ENCODE measurements around the gene CLDN18.

CLDN18 gene

DNA sequence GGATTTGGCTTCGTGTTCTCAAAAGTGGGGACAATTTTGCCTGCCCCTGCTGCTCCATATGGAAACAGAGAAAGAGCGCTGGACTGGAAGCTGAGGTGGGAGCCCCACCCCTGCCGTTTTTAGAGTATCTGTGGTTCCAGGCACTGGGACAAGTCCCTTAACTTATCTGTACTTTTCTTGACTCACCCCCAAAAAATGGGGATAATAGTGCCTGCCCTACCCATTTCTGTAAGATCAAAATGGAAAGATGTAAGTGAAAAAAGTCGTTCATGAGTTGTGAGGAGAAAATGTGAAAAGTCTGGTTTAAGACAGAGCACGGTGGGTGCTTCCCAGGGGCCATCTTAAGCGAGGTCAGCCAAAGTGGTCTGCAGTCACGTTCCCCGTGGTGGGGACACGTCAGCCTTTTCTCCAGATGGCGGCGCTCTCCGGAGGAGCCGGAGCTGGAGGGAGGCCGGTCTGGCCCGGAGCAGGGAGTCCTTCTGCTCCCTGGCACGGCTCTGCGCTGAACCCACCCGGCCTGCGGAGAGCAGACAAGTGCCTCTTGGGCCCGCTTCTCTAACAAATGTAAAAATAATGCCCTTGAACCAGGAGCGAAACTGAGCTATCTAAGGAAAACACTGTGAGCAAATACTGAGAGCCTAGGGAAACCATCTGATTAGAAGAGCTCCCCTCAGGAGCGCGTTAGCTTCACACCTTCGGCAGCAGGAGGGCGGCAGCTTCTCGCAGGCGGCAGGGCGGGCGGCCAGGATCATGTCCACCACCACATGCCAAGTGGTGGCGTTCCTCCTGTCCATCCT is at the start of gene CLDN18:
Gene CLDN18 (plus strand): TSS at position 690 of the 797 bp plus-strand sequence. CDS start 61 bp downstream, at position 751.
- DNase-seq (ENCODE audit: low read depth in 2 of 3, low spot score in 1 of 3) = no peak

DNA sequence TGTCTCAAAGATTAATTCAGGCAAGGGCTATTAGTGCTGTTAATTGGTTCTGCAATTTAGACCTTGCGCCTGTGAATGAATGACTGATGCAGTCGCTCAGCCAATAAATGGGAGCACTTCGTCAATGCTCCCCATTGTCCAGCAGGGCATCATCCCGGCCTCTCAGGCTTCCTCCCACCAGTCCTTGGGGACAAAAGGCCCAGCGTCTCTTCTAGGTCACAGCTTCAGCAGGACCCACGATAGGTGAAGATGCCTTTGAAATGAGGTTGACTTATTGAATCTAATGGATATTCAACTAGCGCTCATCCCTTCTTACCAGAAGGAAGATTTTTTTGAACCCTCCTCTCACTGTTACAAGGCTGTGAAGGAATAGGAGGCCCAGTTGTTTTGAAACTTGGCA is 47.7 kb upstream of the CLDN18 start:
- DNase-seq (ENCODE audit: low read depth in 2 of 3, low spot score in 1 of 3) = no peak

DNA sequence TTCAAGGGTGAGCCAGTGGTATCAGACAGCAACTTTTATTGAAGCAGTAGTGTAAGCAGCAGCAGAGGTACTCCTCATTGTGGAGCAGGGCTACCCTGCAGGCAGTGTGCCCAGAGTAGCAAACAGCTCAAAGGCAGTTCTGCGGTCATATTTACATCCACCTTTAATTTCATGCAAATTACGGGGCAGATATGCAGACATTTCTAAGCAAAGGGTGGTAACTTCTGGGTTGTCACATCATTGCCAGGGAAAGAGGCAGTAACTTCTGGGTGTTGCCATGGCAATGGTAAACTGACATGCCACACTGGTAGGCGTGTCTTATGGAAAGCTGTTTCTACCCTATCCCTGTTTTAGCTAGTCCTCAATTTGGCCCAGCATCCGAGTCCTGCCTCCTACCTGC is 46.5 kb upstream of the CLDN18 start:
- no peak for DNase-seq (ENCODE audit: low read depth in 2 of 3, low spot score in 1 of 3)

DNA sequence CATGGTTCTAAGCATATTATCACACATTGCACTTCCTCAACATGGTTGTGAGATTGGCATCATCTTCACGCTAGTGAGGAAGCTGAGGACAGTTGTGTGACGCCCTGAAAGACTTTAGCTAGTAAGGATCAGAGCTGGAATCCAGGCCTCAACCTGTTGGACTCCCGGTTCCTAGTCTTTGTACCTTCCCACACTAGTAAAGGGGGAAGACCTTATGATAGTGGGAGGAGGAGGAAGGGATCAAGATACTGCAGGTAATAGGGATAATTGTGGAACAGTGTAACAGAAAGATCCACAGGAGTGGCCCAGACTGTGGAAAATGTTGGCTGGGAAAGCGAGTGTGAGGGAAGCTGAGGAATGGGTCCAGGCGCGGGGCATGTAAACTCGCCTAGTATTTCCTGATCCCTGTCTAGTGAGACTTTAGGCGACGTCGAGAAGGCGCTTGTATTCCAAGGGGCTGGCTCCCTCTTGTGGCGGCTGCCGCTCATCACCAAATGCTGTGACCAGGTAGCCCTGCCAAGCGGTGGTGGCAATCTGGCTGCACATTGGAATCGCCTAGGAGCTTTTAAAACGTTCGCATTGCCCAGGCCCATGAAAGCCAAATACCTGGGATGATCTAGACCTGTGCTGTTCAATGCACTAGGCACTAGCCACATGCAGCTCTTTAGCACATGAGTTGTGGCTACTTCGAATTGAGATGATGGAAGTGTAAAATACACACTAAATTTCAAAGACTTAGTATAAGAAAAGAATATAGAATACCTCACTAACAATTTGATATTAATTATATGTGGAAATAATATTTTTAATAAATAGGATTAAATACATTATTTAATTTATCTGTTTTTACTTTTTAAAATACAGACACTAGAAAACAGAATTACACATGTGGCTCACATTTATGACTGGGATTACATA is 38.8 kb upstream of the CLDN18 start:
- peak; percentile 28 to 56 (median 43) for DNase-seq (ENCODE audit: low read depth in 2 of 3, low spot score in 1 of 3)

DNA sequence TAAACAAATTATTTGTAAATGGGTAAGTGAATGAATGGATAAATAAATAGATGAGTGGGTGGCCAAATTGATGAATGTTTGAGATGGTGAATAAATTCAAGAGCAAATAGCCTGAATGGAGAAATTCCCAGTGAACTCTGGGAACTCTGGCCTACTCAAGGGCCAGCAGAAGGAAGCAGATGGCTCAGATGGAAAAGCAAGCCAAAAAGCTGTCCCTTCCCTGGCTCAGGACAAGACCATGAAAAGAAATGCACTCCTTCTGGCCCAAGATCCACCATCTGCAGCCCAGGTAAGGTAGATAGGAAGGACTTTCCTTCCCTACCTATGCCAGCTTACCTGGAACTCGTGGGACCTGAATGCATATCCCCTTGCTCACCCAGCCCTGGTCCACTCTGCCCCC is 37.6 kb upstream of the CLDN18 start:
- DNase-seq (ENCODE audit: low read depth in 2 of 3, low spot score in 1 of 3) = no peak

DNA sequence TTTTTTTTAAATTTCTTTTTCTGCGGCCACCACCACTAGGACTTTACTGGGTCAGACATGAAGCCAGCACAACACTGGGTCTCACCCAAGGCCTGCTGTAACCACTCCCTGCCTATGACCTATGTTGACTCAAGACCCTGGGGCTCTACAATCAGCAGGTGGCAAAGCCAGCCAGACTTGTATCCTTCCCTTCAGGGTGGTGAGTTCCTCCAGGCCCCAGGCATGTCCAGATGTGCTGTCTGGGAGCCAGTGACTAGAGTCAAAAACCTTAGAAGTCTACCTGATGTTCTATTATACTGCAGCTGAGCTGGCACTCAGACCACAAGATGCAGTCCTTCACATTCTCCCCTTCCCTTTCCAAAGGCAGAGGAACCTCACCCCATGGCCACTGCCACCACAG is 31.6 kb upstream of the CLDN18 start:
- no peak for DNase-seq (ENCODE audit: low read depth in 2 of 3, low spot score in 1 of 3)

DNA sequence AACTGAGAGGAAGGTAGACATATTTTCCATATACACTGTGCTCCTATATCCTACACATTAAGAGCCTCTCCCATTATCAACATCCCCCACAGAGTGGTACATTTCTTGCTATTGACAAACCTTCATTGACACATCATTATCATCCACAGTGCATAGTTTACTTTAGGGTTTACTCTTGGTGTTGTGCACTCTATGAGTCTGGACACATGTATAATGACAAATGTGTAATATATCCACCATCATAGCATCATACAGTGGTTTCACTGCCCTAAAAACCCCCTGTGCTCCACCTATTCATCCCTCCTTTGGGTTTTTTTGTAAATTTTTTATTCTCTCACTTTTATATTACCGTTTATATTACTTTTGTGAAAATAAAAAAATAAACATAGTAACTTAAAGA is 22.2 kb upstream of the CLDN18 start:
- no peak for DNase-seq (ENCODE audit: low read depth in 2 of 3, low spot score in 1 of 3)

DNA sequence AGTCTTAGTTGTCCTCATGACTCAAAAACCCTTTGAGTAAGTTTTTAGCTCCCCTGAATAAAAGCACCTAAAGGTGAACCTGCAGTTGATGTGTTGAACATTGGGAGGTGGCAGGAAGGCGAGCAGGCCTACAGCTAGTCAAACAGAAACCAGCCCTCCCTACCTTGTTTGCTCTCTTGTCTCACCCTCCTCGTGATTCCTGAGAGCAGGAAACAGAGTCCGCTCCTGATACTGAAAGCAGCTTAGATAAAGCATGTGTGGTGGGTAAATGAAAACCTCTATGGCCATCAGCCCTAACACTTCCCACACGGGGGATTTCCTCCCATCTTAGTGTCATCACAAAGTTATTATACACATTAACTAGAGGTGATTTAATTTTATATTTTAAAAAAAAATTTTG is 21.8 kb upstream of the CLDN18 start:
- DNase-seq (ENCODE audit: low read depth in 2 of 3, low spot score in 1 of 3) = peak in 1 of 3 donors; percentile 7

DNA sequence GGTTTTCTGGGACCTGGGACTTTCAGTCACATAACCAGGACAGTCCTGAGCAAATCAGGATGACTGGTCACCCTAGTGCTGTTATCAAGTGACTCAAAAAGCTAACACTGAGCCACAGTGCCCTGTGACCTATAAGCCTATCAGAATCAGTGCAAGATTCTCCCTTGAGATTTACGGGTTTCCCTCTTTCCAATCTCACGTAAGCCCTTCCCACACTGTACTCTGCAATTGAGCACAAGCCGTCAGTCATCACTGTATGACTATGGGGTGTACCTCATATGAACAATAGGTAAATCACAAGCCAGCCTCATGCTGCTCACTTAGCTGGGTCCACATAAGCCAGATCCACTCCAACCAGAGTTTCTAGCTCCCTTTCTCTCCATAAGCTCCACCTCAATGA is 21.0 kb upstream of the CLDN18 start:
- DNase-seq (ENCODE audit: low read depth in 2 of 3, low spot score in 1 of 3) = no peak

DNA sequence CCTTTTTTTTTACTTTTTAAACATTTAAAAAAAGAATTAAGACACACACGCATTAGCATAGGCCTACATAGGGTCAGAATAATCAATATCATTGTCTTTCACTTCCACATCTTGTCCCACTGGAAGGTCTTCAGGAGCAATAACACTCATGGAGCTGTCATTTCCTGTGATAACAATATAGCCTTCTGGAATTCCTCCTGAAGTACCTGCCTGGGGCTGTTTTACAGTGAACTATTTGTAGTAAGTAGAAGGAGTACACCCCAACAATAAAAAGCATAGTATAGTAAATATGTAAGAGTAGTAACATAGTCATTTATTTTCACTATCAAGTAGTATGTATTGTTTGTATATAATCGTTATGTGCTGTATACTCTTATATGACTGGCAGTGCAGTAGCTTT is 19.5 kb upstream of the CLDN18 start:
- no peak for DNase-seq (ENCODE audit: low read depth in 2 of 3, low spot score in 1 of 3)

DNA sequence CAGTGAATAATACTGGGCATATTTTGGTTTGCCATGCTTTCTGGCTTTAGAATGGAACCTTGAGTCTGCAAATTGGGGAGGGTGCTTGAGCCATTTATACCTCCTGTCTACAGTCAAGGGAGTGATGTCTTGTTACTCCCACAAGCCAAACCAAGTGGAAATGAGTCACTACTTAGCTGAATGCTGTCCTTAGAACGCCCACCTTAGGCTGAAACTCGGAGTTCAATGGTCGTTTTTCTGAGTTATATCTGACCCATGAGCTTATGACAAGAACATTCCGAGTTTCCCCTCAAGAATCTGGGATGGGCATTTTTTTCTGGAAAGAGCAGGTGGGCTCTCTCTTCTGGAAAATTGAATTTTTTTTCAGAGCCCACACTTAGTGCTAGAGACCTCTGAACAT is 17.4 kb upstream of the CLDN18 start:
- DNase-seq (ENCODE audit: low read depth in 2 of 3, low spot score in 1 of 3) = no peak

DNA sequence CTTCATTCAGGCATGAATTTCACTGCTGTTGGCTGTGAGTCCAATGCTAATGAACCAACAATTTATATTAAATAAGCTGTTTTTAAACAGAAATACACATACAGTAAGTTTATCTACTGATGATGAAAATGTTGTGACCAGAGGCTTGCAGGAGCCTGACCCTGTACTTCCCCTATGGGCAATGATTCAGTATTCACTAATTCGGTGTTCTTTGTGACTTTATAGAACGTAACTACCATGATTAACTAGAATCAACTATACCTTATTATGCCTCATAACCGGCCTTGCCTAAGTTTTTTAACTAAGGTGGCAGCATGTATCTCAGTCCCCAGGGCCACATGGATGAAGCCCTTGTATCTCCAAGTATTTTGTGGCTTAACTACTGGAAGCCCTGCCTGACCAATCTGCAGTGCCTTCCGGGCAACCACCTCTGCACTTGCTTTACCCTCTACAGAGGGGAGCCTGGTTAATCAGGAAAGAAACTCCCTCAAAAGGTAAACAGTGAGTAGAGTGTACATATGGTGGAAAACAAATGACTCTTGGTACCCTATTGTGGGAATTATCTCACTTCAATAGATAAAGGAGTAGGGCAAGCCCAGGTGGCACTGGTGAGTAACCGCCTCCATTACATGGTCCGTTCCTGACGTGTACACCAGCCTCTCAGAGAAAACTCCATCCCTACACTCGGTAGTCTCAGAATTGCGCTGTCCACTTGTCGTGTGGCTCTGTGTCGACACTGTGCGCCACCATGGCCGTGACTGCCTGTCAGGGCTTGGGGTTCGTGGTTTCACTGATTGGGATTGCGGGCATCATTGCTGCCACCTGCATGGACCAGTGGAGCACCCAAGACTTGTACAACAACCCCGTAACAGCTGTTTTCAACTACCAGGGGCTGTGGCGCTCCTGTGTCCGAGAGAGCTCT is 11.6 kb upstream of the CLDN18 start:
- no peak for DNase-seq (ENCODE audit: low read depth in 2 of 3, low spot score in 1 of 3)

DNA sequence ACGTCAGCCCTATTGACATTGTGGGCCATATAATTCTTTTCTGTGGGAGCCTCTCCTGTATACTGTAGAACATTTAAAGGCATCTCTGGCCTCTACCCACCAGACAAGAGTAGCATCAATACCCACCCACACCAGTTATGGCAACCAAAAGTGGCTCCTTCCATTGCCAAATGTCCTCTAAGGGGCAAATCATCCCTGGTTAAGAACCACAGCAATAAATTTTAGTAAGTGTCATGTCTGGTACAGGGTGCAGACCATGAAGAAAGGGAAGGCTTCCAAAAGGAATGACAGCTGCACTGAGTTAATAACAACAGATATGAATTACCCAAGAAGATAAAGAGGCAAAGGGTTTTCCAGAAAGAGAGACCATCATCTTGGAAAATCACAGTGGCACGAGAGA is 6.9 kb upstream of the CLDN18 start:
- DNase-seq (ENCODE audit: low read depth in 2 of 3, low spot score in 1 of 3) = no peak

DNA sequence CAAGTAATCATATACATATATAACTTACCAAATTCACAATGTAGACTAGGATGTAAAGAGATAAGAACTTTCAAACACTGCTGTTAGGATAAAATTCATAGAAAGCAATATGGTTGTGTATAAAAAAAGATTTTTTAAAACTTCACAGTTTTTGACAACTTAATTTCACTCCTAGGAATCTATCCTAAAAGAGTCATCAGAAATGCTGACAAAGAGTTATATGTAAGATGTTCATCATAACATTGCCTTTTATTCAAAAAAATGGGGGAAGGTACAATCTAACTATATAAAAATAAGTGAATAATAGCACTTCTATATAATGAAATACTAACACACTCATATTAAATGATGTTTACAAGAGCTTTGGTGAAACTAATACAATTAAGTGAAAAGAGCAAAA is 4.3 kb upstream of the CLDN18 start:
- no peak for DNase-seq (ENCODE audit: low read depth in 2 of 3, low spot score in 1 of 3)

DNA sequence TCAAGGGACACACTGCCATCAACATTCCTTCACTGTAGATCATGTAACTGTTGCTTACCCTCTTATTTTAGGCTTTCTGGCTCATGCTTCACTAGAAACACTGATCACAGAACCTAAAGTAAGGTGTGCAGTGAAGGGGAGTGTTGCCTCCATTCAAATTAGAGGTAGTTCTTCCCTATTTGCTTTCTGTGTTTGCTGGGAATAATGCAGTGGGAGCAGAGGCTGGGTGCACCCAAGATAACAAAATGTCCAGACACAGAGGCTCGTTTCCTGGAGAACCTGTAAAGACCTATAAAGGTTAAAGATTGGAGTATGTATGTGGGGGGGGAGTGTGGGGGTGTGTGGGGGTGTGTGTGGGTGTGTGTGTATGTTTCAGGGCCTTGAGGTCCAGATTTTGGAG is 2.1 kb upstream of the CLDN18 start:
- DNase-seq (ENCODE audit: low read depth in 2 of 3, low spot score in 1 of 3) = no peak

DNA sequence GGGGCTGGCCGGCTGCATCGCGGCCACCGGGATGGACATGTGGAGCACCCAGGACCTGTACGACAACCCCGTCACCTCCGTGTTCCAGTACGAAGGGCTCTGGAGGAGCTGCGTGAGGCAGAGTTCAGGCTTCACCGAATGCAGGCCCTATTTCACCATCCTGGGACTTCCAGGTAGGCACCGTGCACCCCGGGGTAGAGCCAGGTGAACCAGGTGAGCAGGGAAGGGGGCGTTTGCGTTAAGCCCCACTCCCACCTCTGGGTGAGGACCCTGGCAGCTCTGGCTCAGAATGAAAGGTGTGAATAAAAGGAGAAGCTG is 267 bp downstream of the CLDN18 start:
- no peak for DNase-seq (ENCODE audit: low read depth in 2 of 3, low spot score in 1 of 3)

DNA sequence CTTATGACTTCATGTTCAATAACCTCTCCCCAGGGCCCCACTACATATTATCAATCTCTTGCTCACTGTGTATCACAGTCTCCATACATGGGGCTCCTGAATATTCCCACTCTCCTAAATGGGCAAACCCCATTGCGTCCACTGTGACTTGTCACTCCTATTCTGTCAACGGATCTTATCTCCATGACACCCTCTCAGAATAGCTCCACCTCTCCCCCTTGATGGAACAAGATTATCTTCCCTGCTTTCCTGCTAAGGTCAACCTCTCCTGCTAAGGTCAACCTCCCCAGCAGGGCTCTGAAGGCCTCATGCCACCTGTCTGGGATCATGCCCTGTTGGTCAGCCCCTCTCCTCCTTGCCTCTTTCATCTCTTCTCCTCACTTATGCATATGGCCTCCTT is 1.8 kb downstream of the CLDN18 start:
- DNase-seq (ENCODE audit: low read depth in 2 of 3, low spot score in 1 of 3) = no peak

DNA sequence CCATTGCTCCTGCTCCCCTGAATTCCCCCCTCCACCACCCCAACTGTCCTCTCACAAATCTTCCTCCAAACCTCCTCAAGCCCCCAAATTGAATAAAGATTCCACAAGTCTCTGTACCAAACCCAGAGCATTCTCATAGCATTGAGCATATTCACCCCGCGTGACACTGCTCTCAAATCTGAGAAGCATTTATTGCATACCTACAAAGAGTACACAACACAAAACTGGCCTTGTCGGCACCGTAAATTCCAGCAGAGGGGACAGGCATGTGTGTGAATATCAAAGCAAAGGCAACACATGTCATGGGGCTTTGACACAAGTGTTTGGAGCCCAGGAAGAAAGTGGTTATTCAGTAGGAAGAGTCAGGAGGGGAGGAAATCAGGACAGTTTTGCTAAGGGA is 2.6 kb downstream of the CLDN18 start:
- DNase-seq (ENCODE audit: low read depth in 2 of 3, low spot score in 1 of 3) = no peak

DNA sequence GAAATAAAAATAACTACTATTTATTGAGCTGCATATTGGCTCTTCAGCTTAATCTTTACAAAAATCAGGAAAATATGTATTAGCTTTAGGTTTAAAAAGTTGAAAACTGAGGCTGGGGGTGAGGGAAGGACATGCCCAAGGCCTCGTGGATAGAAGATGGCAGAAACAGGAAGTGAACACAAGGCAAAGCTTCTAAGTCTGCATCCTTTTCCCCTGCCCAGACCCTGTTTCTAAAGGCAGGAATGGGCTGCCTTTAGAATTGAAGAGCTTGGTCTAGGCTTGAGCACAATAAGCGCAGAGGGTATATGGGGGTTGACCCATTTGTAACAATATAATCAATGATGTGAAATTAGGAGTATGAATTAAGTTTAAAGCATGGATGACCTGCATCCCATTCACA is 6.1 kb downstream of the CLDN18 start:
- no peak for DNase-seq (ENCODE audit: low read depth in 2 of 3, low spot score in 1 of 3)

DNA sequence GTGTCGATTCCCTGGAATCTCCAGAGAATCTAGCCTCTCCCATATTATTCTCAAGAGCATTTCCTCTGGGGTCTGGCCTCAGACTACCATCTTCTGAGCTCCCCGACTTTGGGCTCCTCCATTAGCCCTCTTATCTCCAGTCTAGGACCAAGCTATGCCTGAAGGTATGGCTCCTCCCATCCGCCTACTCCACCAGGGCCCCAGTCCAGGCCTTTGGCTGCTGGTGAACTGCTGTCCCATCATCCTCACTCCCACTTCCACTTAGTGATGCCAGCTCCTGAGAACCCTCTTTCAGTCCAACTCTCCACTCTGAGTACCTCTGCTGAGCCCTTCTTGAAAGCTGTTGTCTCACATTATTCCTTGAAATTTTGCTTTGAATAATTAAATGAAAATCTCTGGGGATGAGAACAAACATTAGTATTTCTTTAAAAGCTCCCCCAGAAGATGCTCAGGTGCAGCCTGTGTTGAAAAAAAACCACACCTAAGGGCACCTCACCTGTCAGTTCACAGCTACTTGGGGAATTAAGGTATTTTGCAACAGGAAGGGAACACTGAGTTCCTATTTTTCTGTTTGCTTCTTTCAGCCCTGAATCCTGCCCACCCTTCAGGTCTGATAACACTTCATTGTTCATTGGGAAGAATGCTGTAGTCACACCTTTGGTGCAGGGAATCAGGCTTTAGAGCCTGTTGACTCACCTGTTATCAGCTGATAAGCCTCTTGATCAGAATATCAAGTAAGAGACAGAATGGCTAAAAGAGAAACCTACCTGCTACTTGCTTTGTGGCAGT is 9.5 kb downstream of the CLDN18 start:
- DNase-seq (ENCODE audit: low read depth in 2 of 3, low spot score in 1 of 3) = no peak

DNA sequence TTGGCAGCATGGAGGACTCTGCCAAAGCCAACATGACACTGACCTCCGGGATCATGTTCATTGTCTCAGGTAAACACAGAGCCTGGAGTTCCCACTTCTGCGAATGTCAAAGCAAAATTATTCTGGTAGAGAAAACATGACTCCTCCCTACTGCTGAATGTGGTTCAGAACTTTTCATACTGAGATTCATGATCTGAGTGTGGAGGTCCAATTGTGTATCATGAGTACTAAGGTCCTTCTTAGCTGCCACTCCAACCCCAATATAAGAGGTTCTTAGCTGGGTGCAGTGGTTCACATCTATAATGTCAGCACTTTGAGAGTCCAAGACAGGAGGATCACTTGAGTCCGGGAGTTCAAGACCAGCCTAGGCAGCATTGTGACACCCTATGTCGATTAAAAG is 13.8 kb downstream of the CLDN18 start:
- DNase-seq (ENCODE audit: low read depth in 2 of 3, low spot score in 1 of 3) = no peak

Data from stimulated activated CD4-positive, alpha-beta T cell treated with anti-CD3 and anti-CD28 coated beads, Interleukin-12 subunit alpha, Interleukin-12 subunit beta, amount 100 ng/mL, for 48 hours (primary cell).